Epithelial cell of prostate (primary cell): ENCODE results near the gene ANO9.
A peak's percentile ranks its signal among the peaks of the same experiment; 100 is the strongest.
"Not testable (repeated sequence)": the region's sequence is repeated elsewhere in the genome, so short reads cannot be mapped to it uniquely, and the experiment has no call there.

Source experiments
- DNase-seq: peaks from one replicate; pipeline ENCODE4 v3.0.0-alpha.2; 2011; ENCODE audit warnings: low read depth, low spot score
- H3K27ac ChIP-seq: fragments of 450-650 bp; 2 replicates; pipeline ENCODE4 v1.5.1; 2017; ENCODE audit warnings: mild to moderate bottlenecking

Gene ANO9

GRCh38 chr11:405954-406795 is 35.6 kb downstream of the ANO9 start:
- no peak for DNase-seq
- peak overlapping the region; percentile 35 for H3K27ac ChIP-seq

GRCh38 chr11:405323-405953 is 36.4 kb downstream of the ANO9 start:
- no peak overlapping the region for H3K27ac ChIP-seq
- no peak for DNase-seq

- DNase-seq, result no peak
- no peak overlapping the region for H3K27ac ChIP-seq
Measured at GRCh38 chr11:404551-405264, 37.1 kb downstream of the ANO9 start.

GRCh38 chr11:403761-404431 is 37.9 kb downstream of the ANO9 start:
- H3K27ac ChIP-seq, result no peak overlapping the region
- no peak for DNase-seq

- H3K27ac ChIP-seq, result no peak overlapping the region
- no peak for DNase-seq
Measured at GRCh38 chr11:403021-403760, 38.6 kb downstream of the ANO9 start.

- not testable (repeated sequence) for H3K27ac ChIP-seq, DNase-seq
Measured at GRCh38 chr11:401196-401595, 40.6 kb downstream of the ANO9 start.

GRCh38 chr11:400241-400689 is 41.5 kb downstream of the ANO9 start:
- no peak for DNase-seq
- no peak overlapping the region for H3K27ac ChIP-seq

GRCh38 chr11:399731-400211 is 42.0 kb downstream of the ANO9 start:
- no peak for DNase-seq

GRCh38 chr11:398826-399225 is 43.0 kb downstream of the ANO9 start:
- no peak for DNase-seq
- no peak overlapping the region for H3K27ac ChIP-seq

More at GRCh38 chr11:399731-400211, 42.0 kb downstream of the ANO9 start:
- no peak overlapping the region for H3K27ac ChIP-seq

- no peak for DNase-seq
- no peak overlapping the region for H3K27ac ChIP-seq
Measured at GRCh38 chr11:396948-397548, 44.8 kb downstream of the ANO9 start.

- no peak for DNase-seq
- H3K27ac ChIP-seq, result peak overlapping the region; percentile 98
Measured at GRCh38 chr11:396511-396947, 45.3 kb downstream of the ANO9 start.

GRCh38 chr11:395866-396265 is 45.9 kb downstream of the ANO9 start:
- peak overlapping the region; percentile 98 for H3K27ac ChIP-seq
- no peak for DNase-seq

- H3K27ac ChIP-seq, result peak overlapping the region; percentile 98
Measured at GRCh38 chr11:394858-395655, 46.8 kb downstream of the ANO9 start.

GRCh38 chr11:394034-394857 is 47.6 kb downstream of the ANO9 start, which contains the start of gene PKP3:
TSS of gene PKP3 (plus strand) at chr11:394209. CDS start at chr11:394293, 84 bp downstream.
- peak; percentile 90 for DNase-seq
- peak within 1 kb of the TSS; percentile 98 for H3K27ac ChIP-seq

More at GRCh38 chr11:394858-395655, 46.8 kb downstream of the ANO9 start:
- no peak for DNase-seq

GRCh38 chr11:393219-394033 is 48.4 kb downstream of the ANO9 start:
- H3K27ac ChIP-seq, result peak overlapping the region; percentile 98
- peak; percentile 63 for DNase-seq

GRCh38 chr11:392102-392777 is 49.6 kb downstream of the ANO9 start:
- no peak for DNase-seq
- H3K27ac ChIP-seq, result peak overlapping the region; percentile 98
